AG10803 (cell line): ENCODE measurements around the gene FOXO6.

Experiments used
- DNase-seq: peaks from one replicate; pipeline ENCODE4 v3.0.0; 2010; ENCODE audit warnings: low read depth
- H3K4me3 ChIP-seq: 2 replicates; pipeline ENCODE4 v1.5.1; 2011; ENCODE audit warnings: mild to moderate bottlenecking, low read length, control low read depth
- CTCF ChIP-seq: conservative IDR thresholded peaks from 2 replicates; pipeline ENCODE4 v1.5.1; 2011; ENCODE audit warnings: mild to moderate bottlenecking, low read length, control low read depth, inconsistent platforms

Gene FOXO6

GRCh38 chr1:41317361-41317760 lies 43.9 kb upstream of the FOXO6 start:
- H3K4me3 ChIP-seq: no peak overlapping the region
- DNase-seq: peak; percentile 23
- no peak for TF ChIP-seq CTCF

GRCh38 chr1:41318135-41318534 lies 43.1 kb upstream of the FOXO6 start:
- TF ChIP-seq CTCF: no peak
- DNase-seq: no peak
- H3K4me3 ChIP-seq: no peak overlapping the region

DNA sequence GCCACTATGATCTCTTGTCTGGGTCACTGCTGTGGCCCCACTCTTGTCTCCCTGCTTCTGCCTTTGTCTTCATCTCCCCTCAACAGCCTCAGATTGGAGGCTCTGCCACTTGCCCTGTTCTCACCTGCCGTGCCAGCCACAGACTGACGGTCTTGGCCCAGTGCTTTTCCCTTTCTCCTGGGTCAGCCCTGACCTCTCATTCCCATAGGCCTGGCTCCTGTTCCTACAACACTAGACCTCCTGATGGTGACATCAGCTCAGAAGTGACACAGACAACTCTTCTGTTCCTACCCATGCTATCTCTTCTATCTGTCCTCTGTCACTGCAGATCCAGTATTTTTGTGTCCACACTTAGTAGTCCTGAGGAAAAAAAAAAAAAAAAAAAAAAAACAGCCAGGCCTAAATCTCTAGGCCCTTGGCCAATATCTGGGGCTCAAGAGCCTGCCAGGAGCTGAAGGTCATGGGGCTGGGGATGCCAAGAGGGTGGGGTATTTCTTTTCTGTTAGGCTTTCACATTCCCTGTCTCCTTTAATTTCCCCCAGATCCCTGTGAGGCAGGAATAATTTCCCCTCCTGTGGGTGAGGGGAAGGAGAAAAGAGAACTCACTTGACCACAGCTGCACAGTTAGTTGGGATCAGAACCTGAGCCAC lies 42.0 kb upstream of the FOXO6 start:
- DNase-seq: no peak
- H3K4me3 ChIP-seq: no peak overlapping the region
- TF ChIP-seq CTCF: no peak

GRCh38 chr1:41319807-41320711 lies 41.2 kb upstream of the FOXO6 start:
- TF ChIP-seq CTCF: no peak
- no peak for DNase-seq
- no peak overlapping the region for H3K4me3 ChIP-seq

- H3K4me3 ChIP-seq: no peak overlapping the region
- DNase-seq: no peak
These were observed 40.1 kb upstream of the FOXO6 start for GRCh38 chr1:41320895-41321676.

DNA sequence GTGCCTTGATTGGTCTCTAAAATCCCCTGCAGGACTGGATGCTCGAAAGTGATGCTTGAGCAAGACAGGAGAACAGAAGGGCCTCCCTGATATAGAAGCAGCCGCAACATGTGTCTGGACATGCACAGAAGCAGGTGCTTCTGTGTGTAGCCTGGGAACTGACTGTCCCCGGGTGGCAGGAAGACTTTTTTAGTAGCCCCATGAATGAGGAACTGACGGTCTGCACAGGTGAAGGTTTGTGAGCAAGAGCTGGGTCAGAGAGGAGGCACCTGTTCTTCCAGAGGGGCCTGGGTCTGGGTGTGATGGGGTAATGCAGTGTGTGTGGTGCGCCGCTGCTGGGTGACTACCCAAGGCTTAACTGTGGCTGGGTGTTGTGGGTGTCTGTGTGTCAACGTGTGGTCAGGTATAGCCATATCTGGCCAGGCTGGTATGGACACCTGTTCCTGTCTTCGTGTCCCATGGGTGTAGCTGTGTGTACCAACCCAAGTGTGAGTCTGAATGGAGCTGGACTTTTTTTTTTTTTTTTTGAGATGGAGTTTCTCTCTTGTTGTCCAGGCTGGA lies 39.1 kb upstream of the FOXO6 start:
- no peak overlapping the region for H3K4me3 ChIP-seq
- DNase-seq: no peak
- no peak for TF ChIP-seq CTCF

More at GRCh38 chr1:41320895-41321676, 40.1 kb upstream of the FOXO6 start:
- no peak for TF ChIP-seq CTCF
